IMR-90 (cell line): Measurements from ENCODE around the gene SIK2. TPM values are rescaled to one million over a fixed set of nuclear protein-coding genes. Genes with fewer than 3 reads are reported as not detected.

Experiments used
- ATAC-seq: fragments of 200-7000 bp; cut with Tn5 transposase; 2 replicates; pipeline ENCODE4 v1.9.1; 2020; ENCODE audit warnings: low read depth, mild to moderate bottlenecking, moderate library complexity
- BruUV-seq: library from RNA; stranded (reverse); fragments of 400-500 nt; replicated peaks from 2 replicates; lab custom pipeline; 2021; lab: Mats Ljungman, UMichigan
- CTCF ChIA-PET: fragments of 300-600 bp; formaldehyde crosslinking; extraction: SDS; loops from one replicate; lab custom pipeline; 2021; ENCODE audit warnings: antibody characterized with exemption; lab: Yijun Ruan, JAX
- POLR2A ChIA-PET: fragments of 300-600 bp; sonication (Branson Sonifier 250); formaldehyde crosslinking; loops from one replicate; lab custom pipeline; 2022; ENCODE audit warnings: antibody characterized with exemption; ENCODE audit not compliant: unreplicated experiment; lab: Charles Lee
- DNase-seq: peaks from one replicate; pipeline ENCODE4 v3.0.0; 2013
- H2AFZ ChIP-seq: replicated peaks from 2 replicates; pipeline ENCODE3; 2013; ENCODE audit warnings: low read length, mild to moderate bottlenecking; ENCODE audit not compliant: poor library complexity
- H2AK5ac ChIP-seq: 2 replicates; pipeline ENCODE4 v1.6.1; 2013; ENCODE audit warnings: low read depth, low read length, inconsistent platforms
- H2AK9ac ChIP-seq: replicated peaks from 2 replicates; pipeline ENCODE3; 2013; ENCODE audit warnings: mild to moderate bottlenecking, low read depth, low read length, moderate library complexity; ENCODE audit not compliant: poor library complexity
- H2BK120ac ChIP-seq: 2 replicates; pipeline ENCODE4 v1.6.1; 2013; ENCODE audit warnings: low read depth, low read length, inconsistent platforms
- H2BK15ac ChIP-seq: 3 replicates; pipeline ENCODE4 v1.6.1; 2013; ENCODE audit warnings: low read depth, low read length, inconsistent platforms
- H2BK20ac ChIP-seq: 2 replicates; pipeline ENCODE4 v1.6.1; 2013; ENCODE audit warnings: low read depth, mild to moderate bottlenecking, inconsistent platforms, low read length, moderate library complexity
- H2BK5ac ChIP-seq: 2 replicates; pipeline ENCODE4 v1.6.1; 2013; ENCODE audit warnings: mild to moderate bottlenecking, low read depth, low read length, inconsistent platforms; ENCODE audit not compliant: poor library complexity, severe bottlenecking
- H3K14ac ChIP-seq: replicated peaks from 2 replicates; pipeline ENCODE4 v1.6.1; 2013; ENCODE audit warnings: low read depth, low read length, inconsistent platforms
- H3K18ac ChIP-seq: 2 replicates; pipeline ENCODE4 v1.6.1; 2013; ENCODE audit warnings: low read depth, low read length, control low read depth
- H3K23ac ChIP-seq: 2 replicates; pipeline ENCODE4 v1.6.1; 2013; ENCODE audit warnings: low read depth, low read length, inconsistent platforms
- H3K27ac ChIP-seq: 2 replicates; pipeline ENCODE4 v1.5.1; 2013; ENCODE audit warnings: mild to moderate bottlenecking, control low read depth, low read length; ENCODE audit not compliant: insufficient read depth
- H3K27me3 ChIP-seq: 2 replicates; pipeline ENCODE4 v1.6.1; 2013; ENCODE audit warnings: low read length; ENCODE audit not compliant: control insufficient read depth, insufficient read depth
- H3K36me3 ChIP-seq: 2 replicates; pipeline ENCODE4 v1.6.1; 2013; ENCODE audit warnings: low read length, mixed read lengths; ENCODE audit not compliant: control insufficient read depth, insufficient read depth
- H3K4ac ChIP-seq: 2 replicates; pipeline ENCODE4 v1.6.1; 2013; ENCODE audit warnings: low read depth, low read length, inconsistent platforms
- H3K4me1 ChIP-seq: 2 replicates; pipeline ENCODE4 v1.6.1; 2013; ENCODE audit warnings: low read length, mixed read lengths; ENCODE audit not compliant: control insufficient read depth, insufficient read depth
- H3K4me2 ChIP-seq: 2 replicates; pipeline ENCODE4 v1.6.1; 2013; ENCODE audit warnings: low read depth, mild to moderate bottlenecking, control low read depth, low read length, moderate library complexity
- H3K4me3 ChIP-seq: 2 replicates; pipeline ENCODE4 v1.5.1; 2013; ENCODE audit warnings: low read depth, mild to moderate bottlenecking, control low read depth, low read length, moderate library complexity; ENCODE audit not compliant: insufficient read depth
- H3K56ac ChIP-seq: 2 replicates; pipeline ENCODE4 v1.6.1; 2013; ENCODE audit warnings: low read length, inconsistent platforms; ENCODE audit not compliant: insufficient read depth; ENCODE audit errors: extremely low read depth
- H3K79me1 ChIP-seq, 2 experiments: 2 replicates each; pipeline ENCODE4 v1.6.1; 2013; ENCODE audit warnings: low read length in 2 of 2, inconsistent platforms in 1 of 2, low read depth in 1 of 2
- H3K9ac ChIP-seq: 2 replicates; pipeline ENCODE4 v1.6.1; 2013; ENCODE audit warnings: low read depth, low read length, control low read depth
- H3K9me1 ChIP-seq: 2 replicates; pipeline ENCODE4 v1.6.1; 2013; ENCODE audit warnings: low read length, inconsistent platforms; ENCODE audit not compliant: insufficient read depth
- H3K9me3 ChIP-seq: 2 replicates; pipeline ENCODE4 v1.6.1; 2013; ENCODE audit warnings: low read length; ENCODE audit not compliant: control insufficient read depth, insufficient read depth
- H4K20me1 ChIP-seq: 2 replicates; pipeline ENCODE4 v1.6.1; 2013; ENCODE audit warnings: low read length, inconsistent platforms; ENCODE audit not compliant: insufficient read depth
- H4K5ac ChIP-seq: 2 replicates; pipeline ENCODE4 v1.6.1; 2013; ENCODE audit warnings: mild to moderate bottlenecking, low read depth, low read length, control low read depth
- H4K8ac ChIP-seq, 2 experiments: 2 replicates each; pipeline ENCODE4 v1.6.1; 2013; ENCODE audit warnings: low read depth in 2 of 2, low read length in 2 of 2, control low read depth in 1 of 2, inconsistent platforms in 1 of 2
- H4K91ac ChIP-seq: 2 replicates; pipeline ENCODE4 v1.6.1; 2013; ENCODE audit warnings: low read depth, low read length, inconsistent platforms; ENCODE audit not compliant: insufficient read depth
- RAD21 ChIP-seq: IDR thresholded peaks from 2 replicates; pipeline ENCODE4 v1.6.1; 2012; ENCODE audit warnings: low read length, improper control_type of control experiment
- WGBS, 2 experiments: methylation state at CpG; one replicate each; pipeline versions ENCODE4 v1.1.5 to v1.1.7; 2013; ENCODE audit warnings: missing lambda C conversion rate in 2 of 2; ENCODE audit not compliant: insufficient read length in 1 of 2; ENCODE audit errors: extremely low coverage in 2 of 2; 5-methylcytosine and 5-hydroxymethylcytosine counted together
- dilution Hi-C: fragments of 300-500 bp; cut with HindIII; formaldehyde crosslinking; loops from one replicate; pipeline ENCODE4 v1.14.3; 2018; ENCODE audit warnings: low sequenced_read_pairs; ENCODE audit not compliant: unreplicated experiment
- in situ Hi-C: fragments of 300-500 bp; cut with MboI; formaldehyde crosslinking; loops from 3 replicates; pipeline ENCODE4 v1.14.3; 2019; ENCODE audit warnings: low sequenced_read_pairs, inconsistent platforms, mixed read lengths
- intact Hi-C: fragments of 100-400 bp; cut with micrococcal nuclease; formaldehyde crosslinking; loops from 2 replicates; pipeline ENCODE4 v1.10.0; 2022
- polyA plus RNA-seq, 3 experiments: library from polyadenylated mRNA; depleted of rRNA; stranded (reverse); fragments of >200 nt; gene quantifications; 2 replicates each; pipeline ENCODE4 v1.2.3, GENCODE V29; 2012; ENCODE audit warnings: low replicate concordance in 1 of 3
- total RNA-seq: library from RNA; depleted of rRNA; stranded (reverse); fragments of >200 nt; gene quantifications from 2 replicates; pipeline ENCODE4 v1.2.3, GENCODE V29; 2012
- TF ChIP-seq, protein P1 (sequence below): fragments of 150-350 bp; IDR thresholded peaks from 2 replicates; pipeline ENCODE4 v1.6.1; 2016; ENCODE audit warnings: low read depth, mild to moderate bottlenecking, low read length, moderate library complexity, borderline replicate concordance

Gene SIK2
- total and polyA plus RNA-seq, 2 of the 4 experiments (the other 2 are of a cell fraction): 7.9 to 10.4 TPM

DNA sequence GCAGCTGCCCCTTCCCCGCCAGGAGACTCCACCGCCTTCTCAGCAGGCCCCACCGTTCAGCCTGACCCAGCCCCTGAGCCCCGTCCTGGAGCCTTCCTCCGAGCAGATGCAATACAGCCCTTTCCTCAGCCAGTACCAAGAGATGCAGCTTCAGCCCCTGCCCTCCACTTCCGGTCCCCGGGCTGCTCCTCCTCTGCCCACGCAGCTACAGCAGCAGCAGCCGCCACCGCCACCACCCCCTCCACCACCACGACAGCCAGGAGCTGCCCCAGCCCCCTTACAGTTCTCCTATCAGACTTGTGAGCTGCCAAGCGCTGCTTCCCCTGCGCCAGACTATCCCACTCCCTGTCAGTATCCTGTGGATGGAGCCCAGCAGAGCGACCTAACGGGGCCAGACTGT is 121.3 kb downstream of the SIK2 start:
- Histone ChIP-seq H3K9ac (no peak overlapping the region), H4K20me1 (no peaks in the 10 kb centered on the region), H3K9me1 (peaks cover 11% of the 10 kb centered on the region), H2BK15ac (no peak overlapping the region), H3K36me3 (peaks cover 74% of the 10 kb centered on the region), H2AK5ac (no peak overlapping the region), H4K8ac (no peak overlapping the region), H2BK120ac (no peak overlapping the region), H3K23ac (no peak overlapping the region), H3K4ac (no peak overlapping the region), H4K91ac (no peak overlapping the region), H3K27ac (no peak overlapping the region), H3K4me1 (peaks cover 7% of the 10 kb centered on the region), H3K27me3 (no peaks in the 10 kb centered on the region), H3K56ac (no peak overlapping the region), H3K4me3 (no peak overlapping the region), H3K79me1 (peaks cover 11 to 38% of the 10 kb centered on the region in 2 experiments; a peak in 3 of 4 replicates), H3K18ac (no peak overlapping the region), H3K14ac (no peak overlapping the region), H3K4me2 (no peak overlapping the region), H2BK20ac (no peak overlapping the region), H3K9me3 (no peaks in the 10 kb centered on the region), H2AFZ (no peak overlapping the region), H4K5ac (no peak overlapping the region), H2BK5ac (no peak overlapping the region), H2AK9ac (no peak overlapping the region)
- TF ChIP-seq, protein P1, sequence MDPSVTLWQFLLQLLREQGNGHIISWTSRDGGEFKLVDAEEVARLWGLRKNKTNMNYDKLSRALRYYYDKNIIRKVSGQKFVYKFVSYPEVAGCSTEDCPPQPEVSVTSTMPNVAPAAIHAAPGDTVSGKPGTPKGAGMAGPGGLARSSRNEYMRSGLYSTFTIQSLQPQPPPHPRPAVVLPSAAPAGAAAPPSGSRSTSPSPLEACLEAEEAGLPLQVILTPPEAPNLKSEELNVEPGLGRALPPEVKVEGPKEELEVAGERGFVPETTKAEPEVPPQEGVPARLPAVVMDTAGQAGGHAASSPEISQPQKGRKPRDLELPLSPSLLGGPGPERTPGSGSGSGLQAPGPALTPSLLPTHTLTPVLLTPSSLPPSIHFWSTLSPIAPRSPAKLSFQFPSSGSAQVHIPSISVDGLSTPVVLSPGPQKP: no peak
- no peak for TF ChIP-seq RAD21
- no CpG with 5 or more reads among the region's 15 CpGs for WGBS, 2 experiments
- in situ Hi-C loops (no loop called here), intact Hi-C loops (no loop called here), dilution Hi-C loops (no loop called here)
- ATAC-seq: no peak
- no TSS peak for BruUV-seq
- ChIA-PET POLR2A (no interaction called here), CTCF (interaction anchor here (1.2 kb wide), 1 partner anchor 119 kb away, joined by 3 read pairs; no protein-coding TSS in a partner anchor)
- no peak for DNase-seq
